Activated B cell treated with CpG ODN at 0.5 μM for 24 hours (primary cell): ENCODE results near the gene MDM1. TPM values are rescaled to one million over a fixed set of nuclear protein-coding genes. Genes with fewer than 3 reads are reported as not detected.

Experiments used
- ATAC-seq: fragments of 200-7000 bp; cut with Tn5 transposase; one replicate; pipeline ENCODE4 v1.10.0; 2021; ENCODE audit warnings: low read depth, mild to moderate bottlenecking, moderate library complexity
- CTCF ChIA-PET: fragments of 350-600 bp; sonication (Branson Sonifier 250); formaldehyde crosslinking; loops from one replicate; lab custom pipeline; 2021; ENCODE audit warnings: antibody characterized with exemption; lab: Charles Lee
- POLR2A ChIA-PET: fragments of 350-600 bp; sonication (Branson Sonifier 250); formaldehyde crosslinking; loops from one replicate; lab custom pipeline; 2021; ENCODE audit warnings: antibody characterized with exemption; lab: Charles Lee
- DNase-seq: peaks from one replicate; pipeline ENCODE4 v3.0.0; 2022
- H3K27ac Mint-ChIP-seq: one replicate; pipeline ENCODE4 v1.8.0; 2020; ENCODE audit warnings: mixed read lengths
- H3K27me3 Mint-ChIP-seq: one replicate; pipeline ENCODE4 v1.8.0; 2021; ENCODE audit warnings: mixed read lengths
- H3K36me3 Mint-ChIP-seq: one replicate; pipeline ENCODE4 v1.8.0; 2021; ENCODE audit warnings: low read depth, mixed read lengths
- H3K4me1 Mint-ChIP-seq: one replicate; pipeline ENCODE4 v1.8.0; 2021; ENCODE audit warnings: mixed read lengths
- H3K4me3 Mint-ChIP-seq: one replicate; pipeline ENCODE4 v1.8.0; 2020; ENCODE audit warnings: mild to moderate bottlenecking, mixed read lengths
- H3K9me3 Mint-ChIP-seq: one replicate; pipeline ENCODE4 v1.8.0; 2020; ENCODE audit warnings: mixed read lengths
- CTCF ChIP-seq: fragments of 200-600 bp; IDR thresholded peaks from one replicate; pipeline ENCODE4 v1.8.0; 2022; ENCODE audit warnings: antibody characterized with exemption, mild to moderate bottlenecking
- intact Hi-C: fragments of 100-400 bp; cut with micrococcal nuclease; formaldehyde crosslinking; loops from one replicate; pipeline ENCODE4 v1.15.1; 2024
- total RNA-seq: library from RNA; stranded (reverse); gene quantifications from 2 replicates; pipeline ENCODE4 v1.2.3, GENCODE V29; 2022

Gene MDM1
- total RNA-seq, 1 donor from 2014 or later: 25.9 TPM

- Mint-ChIP-seq H3K27me3 (peaks cover 7% of the 10 kb centered on the region), H3K27ac (no peak within 1 kb of the TSS)
- POLR2A ChIA-PET: no interaction called here
Measured at GRCh38 chr12:68253504-68253903, 78.7 kb downstream of the MDM1 start, which contains the start of gene IL22. Gene IL22 (minus strand): TSS chr12:68253604. CDS start chr12:68253448, 156 bp downstream.

GRCh38 chr12:68252077-68252476, 80.1 kb downstream of the MDM1 start:
- ATAC-seq (no peak), DNase-seq (no peak)
- no peaks in the 10 kb centered on the region for H3K36me3 Mint-ChIP-seq
- H3K9me3 Mint-ChIP-seq: no peaks in the 10 kb centered on the region
- H3K4me1 Mint-ChIP-seq: no peaks in the 10 kb centered on the region
- TF ChIP-seq CTCF: no peak
- H3K27me3 Mint-ChIP-seq: peaks cover 7% of the 10 kb centered on the region
- intact Hi-C loops: no loop called here
- no peak overlapping the region for H3K27ac Mint-ChIP-seq
- ChIA-PET CTCF (no interaction called here), POLR2A (no interaction called here)
- H3K4me3 Mint-ChIP-seq: no peak overlapping the region

More at GRCh38 chr12:68253504-68253903, 78.7 kb downstream of the MDM1 start, which contains the start of gene IL22:
- H3K4me3 Mint-ChIP-seq: no peak within 1 kb of the TSS
- intact Hi-C loops: no loop called here
- H3K4me1 Mint-ChIP-seq: no peaks in the 10 kb centered on the region
- no peaks in the 10 kb centered on the region for H3K36me3 Mint-ChIP-seq
- ATAC-seq: no peak
- CTCF ChIA-PET: no interaction called here
- H3K9me3 Mint-ChIP-seq: no peaks in the 10 kb centered on the region
- no peak for DNase-seq
- no peak for TF ChIP-seq CTCF

DNA sequence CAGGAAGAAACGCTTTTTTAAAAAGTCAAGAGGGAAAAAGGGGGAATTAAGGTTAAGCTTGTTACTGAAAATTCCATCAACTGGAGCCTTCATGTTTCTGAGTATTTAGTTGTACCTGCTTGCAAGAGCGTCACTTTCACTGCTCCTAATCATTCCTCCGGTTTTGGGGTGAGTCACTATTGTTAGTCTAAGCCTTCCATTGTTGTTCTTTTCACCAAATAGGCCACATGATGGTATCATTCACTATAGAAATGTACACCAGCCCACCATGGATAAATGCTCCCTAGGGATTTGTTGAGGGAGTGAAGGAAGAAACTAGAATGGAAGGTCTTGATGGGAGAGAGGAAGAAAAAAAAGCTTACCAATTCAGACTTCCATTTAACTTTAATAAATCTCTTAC, 81.7 kb downstream of the MDM1 start:
- DNase-seq: no peak
- Mint-ChIP-seq H3K4me1 (no peaks in the 10 kb centered on the region), H3K27me3 (peaks cover 7% of the 10 kb centered on the region), H3K27ac (no peak overlapping the region), H3K4me3 (no peak overlapping the region), H3K36me3 (no peaks in the 10 kb centered on the region), H3K9me3 (no peaks in the 10 kb centered on the region)
- intact Hi-C loops: no loop called here
- ChIA-PET POLR2A (interaction anchor here (0.6 kb wide), 1 partner anchor 1948 kb away, joined by 4 read pairs; the partner anchor contains the start of gene HELB), CTCF (no interaction called here)
- no peak for ATAC-seq
- no peak for TF ChIP-seq CTCF

DNA sequence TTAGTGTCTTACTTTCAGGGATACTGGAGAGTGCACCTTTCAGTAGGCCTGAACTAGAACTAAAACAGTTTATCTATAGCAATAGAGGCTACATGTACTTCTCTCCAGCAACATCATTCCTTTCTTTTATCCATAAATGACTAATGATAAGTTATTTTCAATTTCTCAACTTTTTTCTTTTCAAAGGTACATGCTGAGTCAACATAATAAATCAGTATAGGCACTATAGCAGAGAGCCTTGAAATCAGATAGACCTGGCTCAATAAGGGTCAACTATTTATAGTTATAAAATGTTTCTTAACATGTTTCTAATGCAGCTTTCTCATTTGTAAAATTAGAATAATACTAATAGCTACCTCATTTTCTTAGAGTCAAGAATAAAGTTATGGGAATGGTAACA, 84.4 kb downstream of the MDM1 start:
- ATAC-seq: no peak
- no peaks in the 10 kb centered on the region for H3K4me1 Mint-ChIP-seq
- no peaks in the 10 kb centered on the region for H3K9me3 Mint-ChIP-seq
- no peaks in the 10 kb centered on the region for H3K36me3 Mint-ChIP-seq
- peaks cover 6% of the 10 kb centered on the region for H3K27me3 Mint-ChIP-seq
- ChIA-PET CTCF (no interaction called here), POLR2A (no interaction called here)
- intact Hi-C loops: no loop called here
- H3K4me3 Mint-ChIP-seq: no peak overlapping the region
- no peak overlapping the region for H3K27ac Mint-ChIP-seq
- no peak for TF ChIP-seq CTCF
- DNase-seq: no peak

DNA sequence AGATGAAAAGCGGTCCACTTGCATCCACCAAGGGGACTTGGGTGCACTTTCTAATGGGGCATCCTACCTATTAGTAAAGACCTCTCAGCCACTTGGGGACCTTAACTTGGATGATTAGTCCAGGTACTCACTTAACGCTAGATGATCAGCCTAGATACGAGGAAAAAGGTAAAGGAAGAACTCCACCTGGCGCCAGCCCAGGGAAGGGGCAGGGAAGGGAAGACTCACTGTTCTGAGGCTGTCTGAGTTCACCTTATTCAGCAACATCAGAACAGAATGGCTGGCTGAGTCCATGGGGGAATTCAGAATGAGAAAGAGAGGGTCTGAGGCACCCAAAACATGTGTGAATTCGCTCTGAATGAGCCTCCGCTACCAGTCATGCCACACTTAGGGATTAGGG, 85.8 kb downstream of the MDM1 start:
- Mint-ChIP-seq H3K9me3 (no peaks in the 10 kb centered on the region), H3K4me1 (no peaks in the 10 kb centered on the region), H3K4me3 (no peak overlapping the region), H3K36me3 (no peaks in the 10 kb centered on the region), H3K27ac (no peak overlapping the region), H3K27me3 (peaks cover 2% of the 10 kb centered on the region)
- intact Hi-C loops: no loop called here
- TF ChIP-seq CTCF: no peak
- DNase-seq (no peak), ATAC-seq (no peak)
- ChIA-PET CTCF (no interaction called here), POLR2A (no interaction called here)
